Tibial nerve (tissue), 4 donors: ENCODE results near the gene MEF2A. TPM values are rescaled to one million over a fixed set of nuclear protein-coding genes. Genes with fewer than 3 reads are reported as not detected.
A peak's percentile ranks its signal among the peaks of the same experiment; 100 is the strongest.

Experiments used
- DNase-seq, 2 donors: peaks; one replicate each; pipeline ENCODE4 v3.0.0-alpha.2; 2019; ENCODE audit warnings: low spot score in 2 of 2
- H3K27ac ChIP-seq, 4 donors: fragments of 200-600 bp; sonication (generic) in 3 of 4; one replicate each; pipeline ENCODE4 v1.5.1; 2017 to 2019; ENCODE audit warnings: mild to moderate bottlenecking in 1 of 4
- H3K27me3 ChIP-seq, 2 donors: fragments of 200-600 bp; sonication (generic) in 1 of 2; one replicate each; pipeline versions ENCODE4 v1.5.1 to v1.6.0; 2017 to 2019
- H3K36me3 ChIP-seq, 3 donors: fragments of 200-600 bp; sonication (generic); one replicate each; pipeline ENCODE4 v1.5.1; 2018 to 2019
- H3K4me1 ChIP-seq, 4 donors: fragments of 200-600 bp; sonication (generic) in 3 of 4; one replicate each; pipeline ENCODE4 v1.5.1; 2017 to 2019
- H3K4me3 ChIP-seq, 4 donors: fragments of 200-600 bp; sonication (generic) in 3 of 4; one replicate each; pipeline ENCODE4 v1.5.1; 2017 to 2019; ENCODE audit warnings: mild to moderate bottlenecking in 1 of 4, moderate library complexity in 1 of 4
- H3K9me3 ChIP-seq, 4 donors: fragments of 200-600 bp; sonication (generic) in 3 of 4; one replicate each; pipeline ENCODE4 v1.5.1; 2017 to 2019
- CTCF ChIP-seq, 5 experiments: fragments of 200-600 bp in 3 of 5; fragments of 450-650 bp in 2 of 5; sonication (generic) in 3 of 5; IDR thresholded peaks; one replicate each; pipeline ENCODE4 v1.5.1; 2016 to 2019; ENCODE audit warnings: antibody characterized with exemption in 5 of 5, mild to moderate bottlenecking in 3 of 5, moderate library complexity in 2 of 5
- EP300 ChIP-seq, 2 donors: sonication (generic); formaldehyde crosslinking; IDR thresholded peaks; one replicate each; pipeline ENCODE4 v1.6.1; 2017; ENCODE audit warnings: antibody characterized with exemption in 2 of 2, mild to moderate bottlenecking in 1 of 2
- POLR2A ChIP-seq, 2 donors: fragments of 450-650 bp; IDR thresholded peaks; one replicate each; pipeline ENCODE4 v1.6.1; 2017; ENCODE audit warnings: antibody characterized with exemption in 2 of 2, mild to moderate bottlenecking in 2 of 2, moderate library complexity in 2 of 2
- WGBS, 2 donors: methylation state at CpG; one replicate each; pipeline ENCODE4 v1.1.5; 2018; 5-methylcytosine and 5-hydroxymethylcytosine counted together
- total RNA-seq, 4 donors: library from RNA; depleted of rRNA; stranded (reverse); fragments of >200 nt; gene quantifications; one replicate each; pipeline ENCODE4 v1.1.0, GENCODE V29; 2016

MEF2A gene
- total RNA-seq, 4 donors from 2014 or later, result 45.5 to 66.3 (median 55.8) TPM

- Histone ChIP-seq H3K4me3 (no peak overlapping the region), H3K9me3 (no peaks in the 10 kb centered on the region), H3K36me3 (no peaks in the 10 kb centered on the region), H3K27me3 (no peaks in the 10 kb centered on the region), H3K4me1 (peaks cover 0 to 71% (median 21%) of the 10 kb centered on the region in 4 donors), H3K27ac (peak overlapping the region in 3 of 4 donors; percentile 54 to 59 (median 58))
- 29 to 33% methylated on average over 1 of the region's 1 CpG for WGBS, 2 donors
- DNase-seq, result no peak
- TF ChIP-seq CTCF (IDR thresholded peaks at IDR 0.05), result no peak
- TF ChIP-seq EP300 (IDR thresholded peaks at IDR 0.05), result peak in 1 of 2 donors; percentile 9
Measured at GRCh38 chr15:99614749-99615288, 49.0 kb downstream of the MEF2A start.

GRCh38 chr15:99615460-99615859 is 49.7 kb downstream of the MEF2A start:
- H3K27ac ChIP-seq, result no peak overlapping the region
- H3K4me3 ChIP-seq, result no peak overlapping the region
- H3K36me3 ChIP-seq, result no peaks in the 10 kb centered on the region
- TF ChIP-seq CTCF (IDR thresholded peaks at IDR 0.05) (no peak), EP300 (IDR thresholded peaks at IDR 0.05) (no peak), POLR2A (IDR thresholded peaks at IDR 0.05) (no peak)
- H3K4me1 ChIP-seq, result peaks cover 0 to 71% (median 21%) of the 10 kb centered on the region in 4 donors
- 93 to 96% methylated on average over 3 of the region's 3 CpGs for WGBS, 2 donors
- no peaks in the 10 kb centered on the region for H3K9me3 ChIP-seq
- H3K27me3 ChIP-seq, result no peaks in the 10 kb centered on the region
- no peak for DNase-seq

DNA sequence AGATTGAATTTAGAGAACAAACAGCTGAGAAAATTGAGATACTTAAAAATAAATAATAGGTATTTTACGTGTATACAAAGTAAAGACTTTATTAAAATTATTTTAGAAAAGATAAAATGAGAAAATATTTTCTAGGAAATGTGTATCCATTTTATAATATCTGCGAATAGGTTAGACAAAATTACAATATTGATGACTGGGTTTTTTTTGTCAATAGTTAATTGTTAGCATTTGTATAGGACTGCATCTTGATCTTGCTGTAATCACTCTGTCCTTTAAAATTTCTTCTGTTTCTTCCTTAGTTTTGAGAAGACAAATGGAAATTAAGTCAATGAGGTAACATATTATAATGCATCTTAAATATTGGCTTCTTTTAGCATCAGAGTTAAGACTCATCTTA is 50.3 kb downstream of the MEF2A start:
- Histone ChIP-seq H3K27ac (no peak overlapping the region), H3K27me3 (no peaks in the 10 kb centered on the region), H3K4me1 (peaks cover 0 to 71% (median 21%) of the 10 kb centered on the region in 4 donors), H3K36me3 (peaks cover 0 to 5% (median 0%) of the 10 kb centered on the region in 3 donors), H3K4me3 (no peak overlapping the region), H3K9me3 (no peaks in the 10 kb centered on the region)
- 93 to 94% methylated on average over 2 of the region's 2 CpGs for WGBS, 2 donors
- no peak for TF ChIP-seq CTCF (IDR thresholded peaks at IDR 0.05)
- TF ChIP-seq EP300 (IDR thresholded peaks at IDR 0.05), result no peak
- no peak for TF ChIP-seq POLR2A (IDR thresholded peaks at IDR 0.05)
- no peak for DNase-seq

- H3K4me1 ChIP-seq, result peaks cover 0 to 71% (median 21%) of the 10 kb centered on the region in 4 donors
- no peak overlapping the region for H3K4me3 ChIP-seq
- no peaks in the 10 kb centered on the region for H3K27me3 ChIP-seq
- no peaks in the 10 kb centered on the region for H3K9me3 ChIP-seq
- peaks cover 0 to 7% (median 0%) of the 10 kb centered on the region in 3 donors for H3K36me3 ChIP-seq
- 81 to 87% methylated on average over 3 of the region's 3 CpGs for WGBS, 2 donors
- TF ChIP-seq POLR2A (IDR thresholded peaks at IDR 0.05) (no peak), EP300 (IDR thresholded peaks at IDR 0.05) (no peak), CTCF (IDR thresholded peaks at IDR 0.05) (no peak)
- H3K27ac ChIP-seq, result no peak overlapping the region
- no peak for DNase-seq
Measured at GRCh38 chr15:99616773-99617342, 51.1 kb downstream of the MEF2A start.

GRCh38 chr15:99618941-99619411 is 53.2 kb downstream of the MEF2A start:
- Histone ChIP-seq H3K4me1 (peaks cover 0 to 60% (median 17%) of the 10 kb centered on the region in 4 donors), H3K27me3 (no peaks in the 10 kb centered on the region), H3K9me3 (no peaks in the 10 kb centered on the region), H3K4me3 (no peak overlapping the region), H3K27ac (no peak overlapping the region), H3K36me3 (peaks cover 0 to 13% (median 0%) of the 10 kb centered on the region in 3 donors)
- DNase-seq, result no peak
- TF ChIP-seq POLR2A (IDR thresholded peaks at IDR 0.05), result no peak
- TF ChIP-seq EP300 (IDR thresholded peaks at IDR 0.05), result no peak
- TF ChIP-seq CTCF (IDR thresholded peaks at IDR 0.05), result no peak
- WGBS, 2 donors, result 81 to 82% methylated on average over 6 of the region's 6 CpGs
